Endothelial cell (in vitro differentiated cells): ENCODE measurements around the gene SOX12. TPM values are rescaled to one million over a fixed set of nuclear protein-coding genes. Genes with fewer than 3 reads are reported as not detected.

Experiments used
- DNase-seq: peaks from one replicate; pipeline ENCODE4 v3.0.0; 2021; ENCODE audit warnings: low spot score
- H3K27ac Mint-ChIP-seq: one replicate; pipeline ENCODE4 v1.8.0; 2021; ENCODE audit warnings: mixed read lengths, inconsistent platforms; ENCODE audit not compliant: unreplicated experiment
- H3K27me3 Mint-ChIP-seq: one replicate; pipeline ENCODE4 v1.8.0; 2021; ENCODE audit warnings: mild to moderate bottlenecking, moderate library complexity, mixed read lengths, inconsistent platforms; ENCODE audit not compliant: unreplicated experiment
- H3K36me3 Mint-ChIP-seq: one replicate; pipeline ENCODE4 v1.8.0; 2021; ENCODE audit warnings: mild to moderate bottlenecking, low read depth, mixed read lengths, inconsistent platforms; ENCODE audit not compliant: unreplicated experiment
- H3K4me1 Mint-ChIP-seq: one replicate; pipeline ENCODE4 v1.8.0; 2021; ENCODE audit warnings: mild to moderate bottlenecking, mixed read lengths, inconsistent platforms; ENCODE audit not compliant: unreplicated experiment
- H3K4me3 Mint-ChIP-seq: one replicate; pipeline ENCODE4 v1.8.0; 2021; ENCODE audit warnings: mild to moderate bottlenecking, mixed read lengths, inconsistent platforms; ENCODE audit not compliant: unreplicated experiment
- H3K9me3 Mint-ChIP-seq: one replicate; pipeline ENCODE4 v1.8.0; 2021; ENCODE audit warnings: mixed read lengths, inconsistent platforms; ENCODE audit not compliant: unreplicated experiment
- CTCF ChIP-seq: fragments of 200-600 bp; sonication (generic); IDR thresholded peaks from one replicate; pipeline ENCODE4 v1.5.0; 2021; ENCODE audit warnings: antibody characterized with exemption; ENCODE audit not compliant: unreplicated experiment
- total RNA-seq: library from RNA; stranded (reverse); fragmentation: NEBNext Ultra II Directional; extraction: Animal tissue kit (Norgen Biotek cat#: 25700); gene quantifications from one replicate; pipeline ENCODE4 v1.2.1, GENCODE V29; 2021; ENCODE audit not compliant: unreplicated experiment

Gene SOX12
- total RNA-seq, 1 donor from 2014 or later, result 64.7 TPM

GRCh38 chr20:378961-379336 is 53.6 kb downstream of the SOX12 start:
- Mint-ChIP-seq H3K4me1 (peaks cover 10% of the 10 kb centered on the region), H3K27ac (no peak overlapping the region)

More at GRCh38 chr20:378961-379336, 53.6 kb downstream of the SOX12 start:
- no peaks in the 10 kb centered on the region for H3K9me3 Mint-ChIP-seq
- TF ChIP-seq CTCF, result no peak
- H3K27me3 Mint-ChIP-seq, result peaks cover 8% of the 10 kb centered on the region
- no peak overlapping the region for H3K4me3 Mint-ChIP-seq
- H3K36me3 Mint-ChIP-seq, result no peaks in the 10 kb centered on the region
- DNase-seq, result no peak

Other genes with a start within 250 kb of the SOX12 start
- gene DEFB125, start 237.9 kb upstream of the SOX12 start, total RNA-seq, result not detected
- not detected for gene DEFB126, start 183.0 kb upstream of the SOX12 start, total RNA-seq
- gene DEFB127, start 168.1 kb upstream of the SOX12 start, total RNA-seq, result not detected
- not detected for gene DEFB128, start 135.8 kb upstream of the SOX12 start, total RNA-seq
- not detected for gene DEFB129, start 98.3 kb upstream of the SOX12 start, total RNA-seq
- not detected for gene DEFB132, start 67.8 kb upstream of the SOX12 start, total RNA-seq
- gene C20orf96, start 34.8 kb upstream of the SOX12 start, total RNA-seq, result 27.5 TPM
- 40.0 TPM for gene ZCCHC3, start 28.0 kb upstream of the SOX12 start, total RNA-seq
- 43.2 TPM for gene NRSN2, start 21.6 kb downstream of the SOX12 start, total RNA-seq
- 24.2 TPM for gene TRIB3, start 55.2 kb downstream of the SOX12 start, total RNA-seq
- gene RBCK1, start 82.7 kb downstream of the SOX12 start, total RNA-seq, result 68.8 TPM
- gene TBC1D20, start 137.0 kb downstream of the SOX12 start, total RNA-seq, result 29.9 TPM
- gene CSNK2A1, start 218.2 kb downstream of the SOX12 start, total RNA-seq, result 128 TPM